ENCODE measurements around the gene FBXL17.

FBXL17 gene

DNA sequence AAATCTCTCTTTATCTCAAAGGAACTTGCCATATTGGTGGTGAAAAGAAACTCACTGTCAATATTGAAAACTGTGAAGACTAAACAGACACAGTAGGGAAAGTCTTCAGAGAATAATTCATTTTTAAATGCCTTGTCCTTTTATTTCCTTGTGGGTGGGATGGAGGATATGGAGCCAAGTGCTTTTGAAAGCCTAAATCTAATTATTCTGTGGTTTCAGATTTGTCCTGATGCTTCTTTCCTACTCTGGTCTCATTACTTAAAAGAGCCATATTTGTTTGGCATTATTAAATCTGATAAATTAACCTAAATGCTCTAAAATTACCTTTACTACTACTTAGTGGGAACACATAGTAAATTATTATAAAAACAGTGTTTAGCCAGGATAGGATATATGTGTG is 452.8 kb downstream of the FBXL17 start:
- intact Hi-C loops (cut with micrococcal nuclease) = no loop called here
- Mint-ChIP-seq H3K27me3 (no peaks in the 10 kb centered on the region), H3K36me3 (ENCODE audit: low read depth) (no peaks in the 10 kb centered on the region), H3K4me1 (ENCODE audit: low read depth) (no peaks in the 10 kb centered on the region), H3K4me3 (no peak overlapping the region), H3K27ac (no peak overlapping the region), H3K9me3 (no peaks in the 10 kb centered on the region)

DNA sequence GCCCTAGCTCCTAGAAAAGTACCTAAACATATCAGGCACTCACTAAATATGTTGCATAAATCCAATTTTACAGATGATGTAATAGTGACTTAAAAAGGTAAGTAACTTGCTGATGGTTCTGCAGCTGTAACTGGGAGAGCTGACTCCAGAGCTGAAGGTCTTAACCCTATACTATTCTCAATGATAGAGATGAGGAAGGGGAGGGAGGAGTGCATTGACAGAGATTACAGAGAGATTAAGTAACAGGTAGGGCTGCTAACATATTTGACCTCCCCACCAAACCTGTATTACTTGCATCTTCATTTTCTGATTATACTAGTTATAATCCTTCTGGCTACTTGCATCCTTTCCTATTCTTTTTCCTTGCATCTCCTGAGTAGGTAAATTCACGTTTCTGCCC is 455.8 kb downstream of the FBXL17 start:
- Mint-ChIP-seq H3K36me3 (ENCODE audit: low read depth) (no peaks in the 10 kb centered on the region), H3K27ac (no peak overlapping the region), H3K4me1 (ENCODE audit: low read depth) (no peaks in the 10 kb centered on the region), H3K4me3 (no peak overlapping the region), H3K27me3 (no peaks in the 10 kb centered on the region), H3K9me3 (no peaks in the 10 kb centered on the region)
- intact Hi-C loops (cut with micrococcal nuclease) = no loop called here

DNA sequence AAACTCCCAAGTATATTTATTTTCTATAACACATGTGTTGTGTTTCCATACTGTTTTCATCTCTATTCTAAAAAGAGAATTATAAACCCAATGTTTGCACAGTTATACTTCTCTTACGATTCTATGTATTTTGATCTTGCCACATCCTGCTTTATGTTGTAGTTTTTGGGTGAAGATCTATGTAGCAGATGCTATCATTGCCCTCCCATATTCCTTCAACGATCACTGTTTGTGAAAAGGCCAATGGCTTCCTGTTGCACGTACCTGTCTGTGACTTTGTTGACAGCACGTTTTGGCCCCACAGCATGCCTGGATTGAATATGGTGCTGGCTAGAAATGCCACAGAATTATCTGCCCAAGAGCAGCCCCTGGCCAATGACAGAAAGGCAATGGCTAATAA is 456.7 kb downstream of the FBXL17 start:
- intact Hi-C loops (cut with micrococcal nuclease) = no loop called here
- Mint-ChIP-seq H3K36me3 (ENCODE audit: low read depth) (no peaks in the 10 kb centered on the region), H3K4me3 (no peak overlapping the region)

DNA sequence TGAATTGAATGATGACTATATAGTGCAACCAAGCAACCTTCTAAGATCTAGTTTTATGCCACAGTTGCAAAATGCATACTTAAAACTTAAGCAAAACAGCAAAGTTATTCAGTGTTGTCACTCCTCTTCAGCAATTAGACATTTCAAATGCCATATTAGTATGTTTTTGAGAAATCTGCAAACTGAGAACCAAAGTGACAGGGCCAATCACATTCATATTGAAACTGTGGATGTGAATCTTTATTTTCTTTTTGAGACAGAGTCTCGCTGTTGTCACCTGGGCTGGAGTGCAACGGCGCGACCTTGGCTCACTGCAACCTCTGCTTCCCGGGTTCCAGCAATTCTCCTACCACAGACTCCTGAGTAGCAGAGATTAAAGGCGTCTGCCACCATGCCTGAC is 461.9 kb downstream of the FBXL17 start:
- Mint-ChIP-seq H3K4me1 (ENCODE audit: low read depth) (no peaks in the 10 kb centered on the region), H3K36me3 (ENCODE audit: low read depth) (no peaks in the 10 kb centered on the region), H3K4me3 (no peak overlapping the region), H3K9me3 (no peaks in the 10 kb centered on the region), H3K27me3 (no peaks in the 10 kb centered on the region), H3K27ac (no peak overlapping the region)
- intact Hi-C loops (cut with micrococcal nuclease) = no loop called here

More for the DNA sequence above, 456.7 kb downstream of the FBXL17 start:
- H3K27me3 Mint-ChIP-seq = no peaks in the 10 kb centered on the region
- no peaks in the 10 kb centered on the region for H3K9me3 Mint-ChIP-seq
- no peaks in the 10 kb centered on the region for H3K4me1 Mint-ChIP-seq (ENCODE audit: low read depth)
- no peak overlapping the region for H3K27ac Mint-ChIP-seq

DNA sequence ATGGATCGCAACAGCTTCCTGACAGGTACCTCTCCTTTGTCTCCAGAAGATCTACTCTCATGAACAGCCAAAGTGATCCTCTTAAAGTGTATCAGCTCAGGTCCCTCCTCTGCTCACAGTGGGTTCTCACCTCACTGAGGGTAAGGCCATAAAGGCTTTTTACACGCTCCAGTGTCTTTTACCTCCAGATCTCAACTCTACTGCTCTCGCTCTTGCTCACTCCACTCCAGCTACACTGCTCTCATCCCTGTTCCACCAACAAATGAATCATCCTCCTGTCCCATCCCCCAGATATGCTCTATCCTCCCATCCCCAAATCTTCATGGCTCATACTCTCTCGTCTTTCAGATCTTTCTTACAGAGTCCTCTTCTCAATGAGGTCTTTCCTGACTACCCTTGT is 462.5 kb downstream of the FBXL17 start:
- Mint-ChIP-seq H3K27ac (no peak overlapping the region), H3K4me1 (ENCODE audit: low read depth) (no peaks in the 10 kb centered on the region), H3K4me3 (no peak overlapping the region)

DNA sequence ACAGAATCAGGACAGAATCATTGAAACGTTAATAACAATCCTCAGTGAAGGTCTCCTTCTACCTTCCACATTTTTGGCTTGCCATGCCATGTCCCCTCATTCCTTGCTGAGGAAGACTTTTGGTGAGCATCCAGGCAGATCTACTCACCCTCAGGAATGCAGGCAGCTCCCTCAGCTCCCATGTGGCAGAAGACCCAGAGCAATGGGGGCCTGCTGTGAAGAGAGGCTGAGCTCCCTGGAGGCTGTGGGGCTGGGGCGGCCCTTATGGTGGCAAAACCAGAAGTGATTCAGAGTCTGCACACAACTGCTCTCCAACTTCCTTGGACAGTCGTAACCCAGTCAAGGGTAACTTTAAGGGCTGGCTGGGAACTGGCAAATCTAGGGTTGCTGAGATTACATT is 463.9 kb downstream of the FBXL17 start:
- no peak overlapping the region for H3K4me3 Mint-ChIP-seq
- no peak overlapping the region for H3K27ac Mint-ChIP-seq
- no peaks in the 10 kb centered on the region for H3K9me3 Mint-ChIP-seq
- H3K4me1 Mint-ChIP-seq (ENCODE audit: low read depth) = no peaks in the 10 kb centered on the region
- intact Hi-C loops (cut with micrococcal nuclease) = no loop called here
- no peaks in the 10 kb centered on the region for H3K27me3 Mint-ChIP-seq
- no peaks in the 10 kb centered on the region for H3K36me3 Mint-ChIP-seq (ENCODE audit: low read depth)

More for the DNA sequence above, 462.5 kb downstream of the FBXL17 start:
- no peaks in the 10 kb centered on the region for H3K27me3 Mint-ChIP-seq
- no peaks in the 10 kb centered on the region for H3K36me3 Mint-ChIP-seq (ENCODE audit: low read depth)
- intact Hi-C loops (cut with micrococcal nuclease) = no loop called here
- no peaks in the 10 kb centered on the region for H3K9me3 Mint-ChIP-seq

DNA sequence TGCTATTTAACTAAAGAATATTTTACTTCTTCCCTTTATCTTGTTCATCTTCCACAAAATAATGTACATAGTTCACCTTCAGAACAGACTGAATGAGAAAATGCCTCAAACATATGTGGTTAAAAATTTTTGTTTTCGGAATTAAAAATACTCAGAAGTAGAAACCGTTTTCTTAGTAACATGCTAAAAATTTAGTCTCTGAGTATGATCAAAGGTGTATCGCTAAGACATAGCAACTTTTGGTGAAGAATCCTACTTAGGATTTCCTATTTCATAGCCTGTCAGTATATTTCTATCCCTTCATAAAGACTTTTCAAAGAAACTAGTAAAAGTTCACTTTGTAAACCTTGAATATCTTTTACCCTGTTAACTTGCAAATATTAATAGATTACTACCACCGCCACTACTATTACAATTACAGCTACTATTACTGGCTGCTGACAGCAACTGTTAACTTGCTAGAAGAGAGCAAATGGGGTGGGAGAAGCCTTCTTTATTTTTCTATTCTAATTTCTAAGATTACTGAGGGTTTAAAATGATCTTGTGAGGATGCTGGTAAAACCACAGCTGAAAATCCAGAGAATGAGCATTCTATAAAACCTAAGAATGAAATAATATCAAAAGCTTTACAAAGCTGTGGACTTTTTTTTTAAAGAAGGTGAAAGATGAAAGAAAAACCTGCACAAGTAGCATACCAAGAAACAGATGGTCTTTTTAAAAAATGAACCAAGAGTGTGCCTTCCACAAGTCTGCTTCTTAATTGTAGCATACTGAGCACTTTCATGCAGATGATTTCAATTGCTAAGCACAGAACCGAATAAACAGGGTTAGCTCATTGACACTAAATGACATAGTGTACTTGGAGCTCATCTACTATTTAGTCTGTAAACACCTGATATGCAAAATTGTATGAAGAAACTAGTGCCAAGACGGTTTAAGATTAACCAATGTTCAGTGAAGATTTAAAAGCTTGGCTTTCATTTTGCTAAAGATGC is 464.9 kb downstream of the FBXL17 start:
- H3K4me1 Mint-ChIP-seq (ENCODE audit: low read depth) = no peaks in the 10 kb centered on the region
- intact Hi-C loops (cut with micrococcal nuclease) = no loop called here

DNA sequence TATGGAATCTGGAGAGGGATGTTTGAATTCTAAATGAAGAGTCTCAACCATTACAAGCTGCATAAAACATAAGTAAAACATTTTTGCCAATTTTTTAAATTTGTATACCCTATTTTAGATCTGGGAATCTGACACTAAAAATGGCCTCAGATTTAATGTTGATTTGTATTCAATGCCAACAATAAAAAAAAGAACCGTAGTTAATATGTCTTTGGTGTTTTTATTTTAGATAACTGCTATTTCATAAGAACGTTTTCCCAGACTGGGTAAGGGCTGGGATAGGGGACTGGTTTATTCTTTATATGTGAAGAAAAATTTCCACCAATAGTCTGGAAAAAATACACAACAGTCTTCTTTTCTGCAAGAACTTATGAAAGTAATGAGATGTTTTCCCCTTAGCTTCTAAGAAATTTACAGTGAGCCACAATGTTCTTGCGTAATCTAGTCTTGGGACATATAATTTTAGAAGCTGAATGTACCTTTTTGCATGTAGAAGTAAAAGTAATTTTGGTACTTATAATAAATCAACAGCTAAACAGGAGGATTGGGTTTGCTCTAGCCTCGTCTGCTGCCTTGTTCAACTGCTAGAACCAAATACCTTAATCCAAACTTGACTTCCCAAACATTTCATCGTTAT is 466.6 kb downstream of the FBXL17 start:
- Mint-ChIP-seq H3K4me3 (no peak overlapping the region), H3K9me3 (no peaks in the 10 kb centered on the region), H3K36me3 (ENCODE audit: low read depth) (no peaks in the 10 kb centered on the region), H3K27ac (no peak overlapping the region), H3K27me3 (no peaks in the 10 kb centered on the region), H3K4me1 (ENCODE audit: low read depth) (no peaks in the 10 kb centered on the region)
- intact Hi-C loops (cut with micrococcal nuclease) = no loop called here

More for the DNA sequence above, 464.9 kb downstream of the FBXL17 start:
- H3K27me3 Mint-ChIP-seq = no peaks in the 10 kb centered on the region
- no peaks in the 10 kb centered on the region for H3K9me3 Mint-ChIP-seq
- H3K36me3 Mint-ChIP-seq (ENCODE audit: low read depth) = no peaks in the 10 kb centered on the region
- H3K27ac Mint-ChIP-seq = no peak overlapping the region
- H3K4me3 Mint-ChIP-seq = no peak overlapping the region

DNA sequence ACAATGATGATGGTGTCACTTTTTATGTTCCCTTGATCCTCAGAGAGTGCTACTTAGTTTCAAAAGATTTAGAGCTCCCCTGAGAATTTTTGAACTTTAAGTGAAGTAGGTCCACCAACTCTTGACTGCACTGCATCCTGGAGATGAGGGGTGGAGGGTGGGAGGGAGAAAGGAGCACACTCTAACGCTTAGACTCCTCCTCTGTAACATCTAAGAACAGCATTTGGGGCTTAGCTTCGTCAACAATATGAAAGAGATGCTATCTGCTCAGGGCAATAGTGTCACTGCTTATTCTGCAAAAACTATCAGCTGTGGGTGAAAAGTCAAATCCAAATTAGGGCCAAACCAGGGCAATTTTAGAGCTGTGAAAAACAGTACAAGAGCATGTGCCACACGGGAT is 468.4 kb downstream of the FBXL17 start:
- H3K36me3 Mint-ChIP-seq (ENCODE audit: low read depth) = no peaks in the 10 kb centered on the region
- no peaks in the 10 kb centered on the region for H3K4me1 Mint-ChIP-seq (ENCODE audit: low read depth)
- no peaks in the 10 kb centered on the region for H3K9me3 Mint-ChIP-seq
- no peak overlapping the region for H3K4me3 Mint-ChIP-seq
- H3K27ac Mint-ChIP-seq = no peak overlapping the region
- no peaks in the 10 kb centered on the region for H3K27me3 Mint-ChIP-seq
- intact Hi-C loops (cut with micrococcal nuclease) = no loop called here

DNA sequence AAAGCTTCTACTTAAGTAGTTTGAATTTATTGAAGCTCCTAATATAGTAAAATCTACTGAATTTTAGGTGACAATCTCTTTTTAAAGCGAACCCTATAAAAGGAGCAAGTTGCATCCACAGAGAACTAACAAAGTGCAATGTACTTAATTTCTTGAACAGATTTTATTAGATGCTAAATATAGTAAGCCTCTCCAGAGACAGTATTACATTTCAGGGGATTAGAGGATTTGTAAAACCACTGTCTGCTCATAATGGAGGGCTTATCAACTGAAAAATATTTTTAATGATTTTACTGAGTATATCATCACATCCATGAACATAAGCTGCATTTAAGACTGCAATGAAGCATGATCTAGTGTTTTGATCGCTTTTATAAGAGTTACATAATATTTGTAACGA is 481.2 kb downstream of the FBXL17 start:
- Mint-ChIP-seq H3K4me3 (no peak overlapping the region), H3K27me3 (no peaks in the 10 kb centered on the region), H3K36me3 (ENCODE audit: low read depth) (no peaks in the 10 kb centered on the region), H3K27ac (no peak overlapping the region), H3K4me1 (ENCODE audit: low read depth) (no peaks in the 10 kb centered on the region), H3K9me3 (no peaks in the 10 kb centered on the region)
- intact Hi-C loops (cut with micrococcal nuclease) = no loop called here

DNA sequence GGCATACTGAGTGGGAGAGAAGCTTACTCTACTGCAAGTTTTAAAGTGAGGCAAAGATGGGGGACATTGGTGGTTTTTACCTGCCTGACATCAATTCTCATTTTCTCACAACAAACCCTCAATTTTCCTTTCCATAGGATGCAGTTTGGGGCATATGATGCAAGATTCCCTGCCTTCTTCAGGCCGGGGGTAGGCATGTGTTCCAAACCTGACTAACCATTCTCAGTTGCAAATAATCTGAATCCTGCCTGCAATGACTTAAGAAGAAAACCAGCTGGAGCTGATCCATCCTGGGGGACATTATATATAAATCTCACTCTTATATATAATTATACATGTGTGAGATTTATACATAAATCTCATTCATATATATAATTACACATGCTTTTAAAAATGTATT is 487.5 kb downstream of the FBXL17 start:
- peaks cover 6% of the 10 kb centered on the region for H3K4me1 Mint-ChIP-seq (ENCODE audit: low read depth)
- no peak overlapping the region for H3K27ac Mint-ChIP-seq
- no peaks in the 10 kb centered on the region for H3K36me3 Mint-ChIP-seq (ENCODE audit: low read depth)
- H3K4me3 Mint-ChIP-seq = no peak overlapping the region
- no peaks in the 10 kb centered on the region for H3K27me3 Mint-ChIP-seq
- H3K9me3 Mint-ChIP-seq = no peaks in the 10 kb centered on the region
- intact Hi-C loops (cut with micrococcal nuclease) = no loop called here

DNA sequence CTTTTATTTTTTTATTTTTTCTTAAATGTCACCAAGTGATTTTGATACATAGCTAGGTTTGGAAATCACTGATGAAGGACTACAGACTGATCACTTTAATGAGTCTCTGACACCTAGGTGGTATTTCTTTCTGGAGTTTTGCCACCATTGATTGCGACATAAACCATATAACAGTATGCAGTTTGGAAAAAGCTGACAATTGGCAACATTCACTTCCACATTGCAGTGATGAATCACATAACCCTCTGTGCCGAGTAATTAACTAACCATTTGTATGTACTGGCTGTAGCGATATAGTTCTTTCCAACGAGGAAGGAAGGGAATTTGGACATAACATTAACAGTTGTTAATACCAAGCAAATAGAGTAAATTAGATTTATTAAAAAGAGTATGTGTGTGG is 488.3 kb downstream of the FBXL17 start:
- no peak overlapping the region for H3K27ac Mint-ChIP-seq
- intact Hi-C loops (cut with micrococcal nuclease) = no loop called here
- no peaks in the 10 kb centered on the region for H3K9me3 Mint-ChIP-seq

DNA sequence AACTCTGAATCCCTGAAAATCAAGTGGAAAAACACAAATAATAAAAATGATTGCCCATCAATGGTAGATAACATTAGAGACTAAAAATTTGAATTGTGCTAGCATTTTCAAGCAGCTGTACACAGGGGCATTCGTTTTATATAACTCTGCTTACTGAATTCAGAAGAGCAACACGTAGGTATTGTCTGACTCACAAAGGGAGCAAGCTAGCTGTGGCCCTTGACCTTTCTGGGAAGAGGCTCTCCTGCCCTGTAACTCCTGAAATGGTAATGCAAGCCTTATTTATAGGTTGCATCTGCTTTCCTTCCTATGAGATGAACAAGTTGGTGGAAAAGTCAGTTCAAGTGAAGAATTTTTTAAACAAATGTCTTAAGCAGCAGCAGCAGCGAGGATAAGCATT is 492.5 kb downstream of the FBXL17 start:
- Mint-ChIP-seq H3K4me3 (no peak overlapping the region), H3K9me3 (no peaks in the 10 kb centered on the region), H3K27me3 (no peaks in the 10 kb centered on the region), H3K4me1 (ENCODE audit: low read depth) (peaks cover 20% of the 10 kb centered on the region), H3K36me3 (ENCODE audit: low read depth) (no peaks in the 10 kb centered on the region), H3K27ac (no peak overlapping the region)
- intact Hi-C loops (cut with micrococcal nuclease) = no loop called here

More for the DNA sequence above, 488.3 kb downstream of the FBXL17 start:
- peaks cover 6% of the 10 kb centered on the region for H3K4me1 Mint-ChIP-seq (ENCODE audit: low read depth)
- H3K36me3 Mint-ChIP-seq (ENCODE audit: low read depth) = no peaks in the 10 kb centered on the region
- no peak overlapping the region for H3K4me3 Mint-ChIP-seq
- no peaks in the 10 kb centered on the region for H3K27me3 Mint-ChIP-seq

DNA sequence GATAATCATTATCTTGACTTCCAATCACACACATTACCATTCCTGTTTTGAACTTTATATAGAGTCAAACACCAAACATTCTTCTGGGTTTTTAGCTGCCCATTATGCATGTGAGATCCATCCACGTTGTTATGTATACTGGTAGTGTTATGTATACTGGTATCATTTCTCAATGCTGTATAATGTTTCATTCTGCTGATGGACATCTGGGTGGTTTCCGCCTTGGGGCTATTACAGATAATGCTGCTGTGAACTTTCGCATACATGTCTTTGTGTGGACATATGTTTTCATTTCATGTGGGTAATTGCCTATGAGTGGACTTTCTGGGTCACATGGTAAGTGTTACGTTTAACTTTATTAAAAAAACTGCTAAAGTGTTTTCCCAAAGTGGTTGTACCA is 493.4 kb downstream of the FBXL17 start:
- H3K36me3 Mint-ChIP-seq (ENCODE audit: low read depth) = no peaks in the 10 kb centered on the region
- no peaks in the 10 kb centered on the region for H3K27me3 Mint-ChIP-seq
- no peak overlapping the region for H3K27ac Mint-ChIP-seq
- H3K4me3 Mint-ChIP-seq = no peak overlapping the region
- H3K4me1 Mint-ChIP-seq (ENCODE audit: low read depth) = peaks cover 20% of the 10 kb centered on the region
- intact Hi-C loops (cut with micrococcal nuclease) = no loop called here
- H3K9me3 Mint-ChIP-seq = no peaks in the 10 kb centered on the region

All from dendritic cell treated with granulocyte-macrophage colony-stimulating factor and Interleukin-4, amounts not matched to agents 40 ng/mL and 50 ng/mL, for 4 days (primary cell).